ENCODE data around the gene MSTN. TPM values are rescaled to one million over a fixed set of nuclear protein-coding genes. Genes with fewer than 3 reads are reported as not detected.

The MSTN gene
- total RNA-seq (under 1 TPM; 0.11 to 0.56 (median 0.16) TPM), polyA plus RNA-seq (0.18 TPM)
- long read RNA-seq, donor 1: 0 reads
- long read RNA-seq, donor 2: 0 reads
- long read RNA-seq, donor 3: 0 reads
- long read RNA-seq, donor 4: 0 reads

DNA sequence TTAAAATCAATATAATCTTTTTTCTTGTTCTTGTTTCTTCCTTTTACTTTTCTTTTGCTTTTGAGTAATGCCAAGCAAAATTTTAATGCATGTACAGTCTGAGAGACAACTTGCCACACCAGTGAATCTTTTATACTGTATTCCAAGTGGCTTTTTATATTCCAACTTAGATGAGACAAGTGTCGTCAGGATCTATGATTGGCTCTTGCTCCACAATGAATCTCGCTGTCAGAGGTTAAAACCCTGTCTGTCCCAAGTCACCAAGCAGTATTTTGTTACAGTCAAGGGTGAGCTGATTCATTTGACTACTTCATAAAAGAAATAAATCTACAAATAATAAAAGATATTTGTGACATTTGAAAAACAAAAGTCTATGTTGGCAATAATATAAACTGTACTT is at the start of gene MSTN:
TSS of gene MSTN (minus strand) at position 129 of the 400 bp plus-strand sequence. CDS start 133 bp downstream, outside the sequence.
- H3K4me1 ChIP-seq (ENCODE audit: control insufficient read depth, insufficient read depth, low read length): no peaks in the 10 kb centered on the region
- H3K4me3 ChIP-seq (ENCODE audit: low read length): no peak within 1 kb of the TSS
- intact Hi-C loops (cut with DNase I): no loop called here
- 71% methylated on average over 2 of the region's 2 CpGs for WGBS
- no peak within 1 kb of the TSS for H3K27ac ChIP-seq (ENCODE audit: low read length)
- DNase-seq: no peak
- H3K9me3 ChIP-seq (ENCODE audit: control insufficient read depth, low read length): no peaks in the 10 kb centered on the region
- no peak for ATAC-seq
- no peaks in the 10 kb centered on the region for H3K27me3 ChIP-seq (ENCODE audit: control insufficient read depth, insufficient read depth)

DNA sequence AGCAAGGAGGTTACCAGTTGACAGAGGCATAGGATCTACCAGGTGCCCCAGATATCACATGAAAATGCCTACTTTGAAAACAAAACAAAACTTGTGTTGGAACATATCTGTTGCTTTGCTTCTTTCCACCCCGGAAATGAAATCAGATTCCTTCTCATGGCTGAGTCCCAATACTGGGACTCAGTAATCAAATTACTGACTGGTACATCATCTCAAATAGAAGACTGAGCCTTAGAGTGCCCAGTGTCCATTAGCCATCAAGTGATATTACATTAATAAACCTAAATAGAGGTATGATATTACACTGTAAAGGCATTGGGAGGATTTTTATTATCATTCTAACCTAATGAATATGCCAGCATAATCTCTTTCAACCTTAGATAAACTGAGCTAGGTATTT is 48.6 kb upstream of the MSTN start:
- no peak for ATAC-seq
- no peaks in the 10 kb centered on the region for H3K27me3 ChIP-seq (ENCODE audit: control insufficient read depth, insufficient read depth)
- no peaks in the 10 kb centered on the region for H3K4me1 ChIP-seq (ENCODE audit: control insufficient read depth, insufficient read depth, low read length)
- no peak for DNase-seq
- no peaks in the 10 kb centered on the region for H3K9me3 ChIP-seq (ENCODE audit: control insufficient read depth, low read length)
- no peak overlapping the region for H3K27ac ChIP-seq (ENCODE audit: low read length)
- 69% methylated on average over 1 of the region's 1 CpG for WGBS
- H3K4me3 ChIP-seq (ENCODE audit: low read length): no peak overlapping the region
- intact Hi-C loops (cut with DNase I): no loop called here

DNA sequence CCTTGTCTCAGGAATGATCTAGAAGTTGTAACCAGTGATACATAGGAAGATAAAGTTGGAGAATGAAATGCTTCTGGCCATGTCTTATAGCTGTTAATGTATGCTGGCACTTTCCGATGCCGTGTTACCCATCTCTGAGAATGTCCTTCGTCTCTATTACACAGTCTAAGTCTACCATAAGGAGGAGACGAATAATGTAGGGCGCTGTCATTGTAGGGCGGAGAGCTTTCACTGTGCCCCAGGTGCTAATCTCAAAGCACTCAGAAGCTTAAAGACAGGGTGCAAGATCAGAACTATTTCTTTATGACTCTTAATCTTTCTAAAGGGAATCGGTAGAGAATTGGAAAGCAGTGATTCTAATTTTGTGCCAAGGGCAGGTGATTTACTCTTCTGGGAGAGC is 48.2 kb upstream of the MSTN start:
- Histone ChIP-seq H3K9me3 (ENCODE audit: control insufficient read depth, low read length) (no peaks in the 10 kb centered on the region), H3K27me3 (ENCODE audit: control insufficient read depth, insufficient read depth) (no peaks in the 10 kb centered on the region), H3K4me3 (ENCODE audit: low read length) (no peak overlapping the region), H3K4me1 (ENCODE audit: control insufficient read depth, insufficient read depth, low read length) (no peaks in the 10 kb centered on the region), H3K27ac (ENCODE audit: low read length) (no peak overlapping the region)
- DNase-seq (no peak), ATAC-seq (no peak)
- intact Hi-C loops (cut with DNase I): no loop called here
- 97% methylated on average over 7 of the region's 7 CpGs for WGBS

DNA sequence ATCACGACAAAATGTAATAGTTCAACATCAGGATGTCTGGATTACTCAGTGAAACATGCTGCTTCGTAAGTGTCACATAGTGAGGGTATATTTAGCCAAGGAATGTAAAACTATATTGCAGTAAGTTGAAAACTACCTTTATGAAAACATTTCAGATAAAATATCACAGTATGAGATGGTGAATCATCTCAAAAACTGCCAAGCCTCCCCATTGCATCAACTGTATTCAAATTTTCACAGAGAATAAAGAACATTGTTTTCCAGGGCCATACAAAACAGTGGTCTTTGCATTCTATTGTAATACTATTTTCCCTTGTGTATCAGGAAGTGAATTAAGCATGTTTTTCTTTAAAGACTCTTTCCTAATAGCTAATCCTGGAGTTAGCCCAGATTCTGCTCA is 47.6 kb upstream of the MSTN start:
- DNase-seq (no peak), ATAC-seq (no peak)
- H3K27ac ChIP-seq (ENCODE audit: low read length): no peak overlapping the region
- no peaks in the 10 kb centered on the region for H3K4me1 ChIP-seq (ENCODE audit: control insufficient read depth, insufficient read depth, low read length)
- no peak overlapping the region for H3K4me3 ChIP-seq (ENCODE audit: low read length)
- 80% methylated on average over 2 of the region's 2 CpGs for WGBS
- intact Hi-C loops (cut with DNase I): no loop called here
- H3K27me3 ChIP-seq (ENCODE audit: control insufficient read depth, insufficient read depth): no peaks in the 10 kb centered on the region
- no peaks in the 10 kb centered on the region for H3K9me3 ChIP-seq (ENCODE audit: control insufficient read depth, low read length)

DNA sequence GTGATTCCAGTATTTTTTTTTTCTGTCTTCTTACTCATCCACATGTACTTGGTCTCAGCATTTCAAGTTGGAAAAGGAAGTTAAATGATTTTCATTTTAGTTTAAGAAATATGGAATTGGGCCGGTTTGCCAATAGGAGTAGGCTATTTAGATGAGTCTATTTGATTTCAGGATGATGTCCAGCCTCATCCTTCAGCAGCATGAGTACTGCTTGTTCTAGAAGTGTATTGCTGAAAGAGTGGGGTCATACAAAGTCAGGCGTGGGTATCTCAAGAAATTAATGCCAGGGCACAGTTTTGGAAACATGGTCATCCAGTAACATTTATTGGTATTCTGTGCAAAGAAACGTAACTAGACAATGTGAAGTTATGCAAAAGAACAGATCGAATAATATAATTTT is 44.9 kb upstream of the MSTN start:
- ATAC-seq (no peak), DNase-seq (no peak)
- Histone ChIP-seq H3K9me3 (ENCODE audit: control insufficient read depth, low read length) (no peaks in the 10 kb centered on the region), H3K4me1 (ENCODE audit: control insufficient read depth, insufficient read depth, low read length) (no peaks in the 10 kb centered on the region), H3K27me3 (ENCODE audit: control insufficient read depth, insufficient read depth) (no peaks in the 10 kb centered on the region), H3K4me3 (ENCODE audit: low read length) (no peak overlapping the region), H3K27ac (ENCODE audit: low read length) (no peak overlapping the region)
- 73% methylated on average over 4 of the region's 4 CpGs for WGBS
- intact Hi-C loops (cut with DNase I): no loop called here

DNA sequence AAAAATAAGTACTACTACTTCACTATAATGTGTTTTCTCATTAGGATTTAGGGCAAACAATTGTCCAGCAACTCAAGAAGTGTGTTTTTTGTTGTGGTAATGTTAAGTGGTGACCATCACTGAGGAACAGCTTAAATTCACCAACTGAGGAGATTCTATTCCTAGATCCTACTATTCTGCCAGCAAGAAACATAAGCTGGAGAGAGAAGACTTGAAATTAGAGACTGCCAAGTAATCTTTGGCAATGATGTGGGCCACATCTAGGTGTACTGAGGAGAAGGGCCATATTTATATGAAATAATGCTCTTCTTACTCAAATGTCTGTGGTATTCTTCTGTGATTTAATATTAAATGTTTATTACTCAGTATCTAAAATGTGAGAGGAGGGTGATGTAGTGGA is 44.3 kb upstream of the MSTN start:
- intact Hi-C loops (cut with DNase I): no loop called here
- Histone ChIP-seq H3K4me3 (ENCODE audit: low read length) (no peak overlapping the region), H3K27me3 (ENCODE audit: control insufficient read depth, insufficient read depth) (no peaks in the 10 kb centered on the region), H3K4me1 (ENCODE audit: control insufficient read depth, insufficient read depth, low read length) (no peaks in the 10 kb centered on the region), H3K9me3 (ENCODE audit: control insufficient read depth, low read length) (no peaks in the 10 kb centered on the region), H3K27ac (ENCODE audit: low read length) (no peak overlapping the region)
- DNase-seq (no peak), ATAC-seq (no peak)

DNA sequence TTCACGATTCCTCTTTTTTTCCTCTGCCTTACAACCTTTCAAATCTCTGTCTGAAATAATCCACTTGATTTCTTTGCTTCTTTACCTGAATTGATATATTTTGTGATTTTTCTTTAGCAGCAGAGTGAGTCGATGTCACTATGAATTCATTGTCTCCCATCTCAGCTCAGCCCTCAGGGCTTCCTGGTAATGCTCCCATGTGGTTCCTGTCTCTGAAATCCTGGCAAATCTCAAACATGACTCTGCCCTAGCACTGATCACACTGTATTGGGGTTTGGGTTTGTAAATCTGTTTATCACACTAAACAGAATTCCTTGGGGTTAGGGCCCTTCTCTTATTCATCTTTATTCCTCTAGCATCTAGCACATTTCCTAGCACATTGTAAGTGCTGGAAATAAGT is 43.0 kb upstream of the MSTN start:
- 74% methylated on average over 2 of the region's 2 CpGs for WGBS
- ATAC-seq: no peak
- no peak overlapping the region for H3K4me3 ChIP-seq (ENCODE audit: low read length)
- no peak overlapping the region for H3K27ac ChIP-seq (ENCODE audit: low read length)
- H3K27me3 ChIP-seq (ENCODE audit: control insufficient read depth, insufficient read depth): no peaks in the 10 kb centered on the region
- no peaks in the 10 kb centered on the region for H3K4me1 ChIP-seq (ENCODE audit: control insufficient read depth, insufficient read depth, low read length)
- H3K9me3 ChIP-seq (ENCODE audit: control insufficient read depth, low read length): no peaks in the 10 kb centered on the region
- intact Hi-C loops (cut with DNase I): no loop called here
- no peak for DNase-seq

DNA sequence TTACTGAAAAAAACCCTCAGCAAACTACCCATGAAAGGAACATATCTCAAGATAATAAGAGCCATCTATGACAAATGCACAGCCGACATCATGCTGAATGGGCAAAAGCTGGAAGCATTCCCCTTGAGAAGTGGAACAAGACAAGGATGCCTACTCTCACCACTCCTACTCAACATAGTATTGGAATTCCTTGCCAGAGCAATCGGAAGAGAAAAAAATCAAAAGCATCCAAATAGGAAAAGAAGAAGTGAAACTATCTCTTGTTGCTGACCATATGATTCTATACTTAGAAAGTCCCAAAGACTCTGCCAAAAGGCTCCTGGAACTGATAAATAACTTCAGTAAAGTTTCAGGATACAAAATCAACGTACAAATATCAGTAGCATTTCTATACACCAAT is 40.6 kb upstream of the MSTN start:
- Histone ChIP-seq H3K9me3 (ENCODE audit: control insufficient read depth, low read length) (no peaks in the 10 kb centered on the region), H3K4me1 (ENCODE audit: control insufficient read depth, insufficient read depth, low read length) (no peaks in the 10 kb centered on the region), H3K27ac (ENCODE audit: low read length) (no peak overlapping the region), H3K4me3 (ENCODE audit: low read length) (no peak overlapping the region), H3K27me3 (ENCODE audit: control insufficient read depth, insufficient read depth) (no peaks in the 10 kb centered on the region)
- no peak for ATAC-seq
- WGBS: 57% methylated on average over 3 of the region's 3 CpGs
- DNase-seq: no peak
- intact Hi-C loops (cut with DNase I): no loop called here

DNA sequence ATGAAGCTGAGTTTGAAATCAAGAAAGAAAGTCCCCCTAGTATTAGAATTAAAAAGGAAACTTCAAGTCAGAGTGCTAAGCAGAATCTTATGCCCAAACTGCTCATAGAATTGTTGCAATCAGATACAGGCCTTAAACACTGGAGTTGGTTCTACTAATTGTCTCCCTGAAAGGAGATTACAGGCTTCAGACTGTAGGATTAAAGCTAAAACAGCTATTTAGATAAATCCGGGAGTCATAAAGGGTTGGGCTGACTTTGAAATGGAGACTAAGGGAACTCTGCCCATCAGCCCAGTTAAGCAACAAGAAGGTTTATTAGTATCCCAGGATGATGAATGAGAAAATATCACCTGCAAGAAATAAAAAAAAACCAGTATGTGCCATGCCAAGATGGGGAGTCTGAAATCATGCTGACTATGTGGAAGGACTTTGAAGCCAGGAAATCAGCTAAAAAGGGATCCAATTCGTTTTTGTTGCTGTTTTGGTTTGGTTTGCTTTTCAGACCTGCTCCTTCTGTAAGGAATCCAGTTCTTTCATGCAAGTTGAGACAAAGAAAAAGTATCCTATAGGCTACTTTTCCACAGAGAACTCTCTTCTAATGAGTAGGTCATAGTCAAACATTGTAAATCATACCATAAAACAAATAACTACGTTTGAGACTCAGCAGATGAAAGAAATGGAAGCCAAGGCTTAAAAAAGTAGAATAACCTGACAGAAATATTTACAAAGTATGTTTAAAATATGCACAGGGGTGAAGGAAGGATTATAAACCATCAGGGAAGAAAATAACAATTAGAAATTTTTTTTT is 37.6 kb upstream of the MSTN start:
- no peak for DNase-seq
- Histone ChIP-seq H3K4me1 (ENCODE audit: control insufficient read depth, insufficient read depth, low read length) (no peaks in the 10 kb centered on the region), H3K27me3 (ENCODE audit: control insufficient read depth, insufficient read depth) (no peaks in the 10 kb centered on the region), H3K4me3 (ENCODE audit: low read length) (no peak overlapping the region), H3K27ac (ENCODE audit: low read length) (no peak overlapping the region), H3K9me3 (ENCODE audit: control insufficient read depth, low read length) (no peaks in the 10 kb centered on the region)
- intact Hi-C loops (cut with DNase I): no loop called here
- WGBS: 63% methylated on average over 3 of the region's 3 CpGs
- ATAC-seq: no peak

DNA sequence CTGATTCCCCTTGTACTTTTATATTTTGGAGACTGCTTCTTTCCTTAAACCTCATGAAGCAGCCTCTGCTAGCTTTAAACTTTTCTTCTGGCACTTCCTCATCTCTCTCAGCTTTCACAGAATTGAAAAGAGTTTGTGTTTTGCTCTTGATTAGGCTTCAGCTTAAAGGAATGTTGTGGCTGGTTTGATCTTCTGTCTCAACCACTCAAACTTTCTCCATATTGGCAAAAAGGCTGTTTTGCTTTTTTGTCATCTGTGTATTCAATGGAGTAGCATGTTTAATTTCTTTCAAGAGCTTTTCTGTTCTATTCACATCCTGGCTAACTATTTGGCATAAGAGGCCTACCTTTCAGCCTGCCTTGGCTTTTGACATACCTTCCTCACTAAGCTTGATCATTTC is 36.3 kb upstream of the MSTN start:
- no peak for ATAC-seq
- Histone ChIP-seq H3K4me3 (ENCODE audit: low read length) (no peak overlapping the region), H3K4me1 (ENCODE audit: control insufficient read depth, insufficient read depth, low read length) (no peaks in the 10 kb centered on the region), H3K27me3 (ENCODE audit: control insufficient read depth, insufficient read depth) (no peaks in the 10 kb centered on the region), H3K27ac (ENCODE audit: low read length) (no peak overlapping the region), H3K9me3 (ENCODE audit: control insufficient read depth, low read length) (no peaks in the 10 kb centered on the region)
- no peak for DNase-seq
- intact Hi-C loops (cut with DNase I): no loop called here

DNA sequence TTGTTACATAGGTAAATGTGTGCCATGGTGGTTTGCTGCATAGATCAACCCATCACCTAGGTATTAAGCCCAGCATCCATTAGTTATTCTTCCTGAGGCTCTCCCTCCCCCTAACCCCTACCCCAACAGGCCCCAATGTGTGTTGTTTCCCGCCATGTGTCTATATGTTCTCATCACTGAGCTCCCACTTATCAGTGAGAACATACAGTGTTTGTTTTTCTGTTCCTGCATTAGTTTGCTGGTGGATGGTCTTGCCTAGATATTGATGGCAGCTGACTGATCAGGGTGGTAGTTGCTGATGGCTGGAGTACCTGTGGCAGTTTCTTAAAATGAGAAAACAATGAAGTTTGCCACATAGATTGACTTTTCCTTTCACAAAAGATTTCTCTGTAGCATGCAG is 34.6 kb upstream of the MSTN start:
- DNase-seq (no peak), ATAC-seq (no peak)
- Histone ChIP-seq H3K9me3 (ENCODE audit: control insufficient read depth, low read length) (no peaks in the 10 kb centered on the region), H3K4me3 (ENCODE audit: low read length) (no peak overlapping the region), H3K4me1 (ENCODE audit: control insufficient read depth, insufficient read depth, low read length) (no peaks in the 10 kb centered on the region), H3K27ac (ENCODE audit: low read length) (no peak overlapping the region), H3K27me3 (ENCODE audit: control insufficient read depth, insufficient read depth) (no peaks in the 10 kb centered on the region)
- intact Hi-C loops (cut with DNase I): no loop called here
- 100% methylated on average over 1 of the region's 1 CpG for WGBS

All from right cardiac atrium (tissue), 5 donors.